Measurements from ENCODE around the gene TH. TPM values are rescaled to one million over a fixed set of nuclear protein-coding genes. Genes with fewer than 3 reads are reported as not detected.

TH gene
- polyA plus RNA-seq, 1 of the 3 experiments (the other 2 are of a cell fraction), result not detected

DNA sequence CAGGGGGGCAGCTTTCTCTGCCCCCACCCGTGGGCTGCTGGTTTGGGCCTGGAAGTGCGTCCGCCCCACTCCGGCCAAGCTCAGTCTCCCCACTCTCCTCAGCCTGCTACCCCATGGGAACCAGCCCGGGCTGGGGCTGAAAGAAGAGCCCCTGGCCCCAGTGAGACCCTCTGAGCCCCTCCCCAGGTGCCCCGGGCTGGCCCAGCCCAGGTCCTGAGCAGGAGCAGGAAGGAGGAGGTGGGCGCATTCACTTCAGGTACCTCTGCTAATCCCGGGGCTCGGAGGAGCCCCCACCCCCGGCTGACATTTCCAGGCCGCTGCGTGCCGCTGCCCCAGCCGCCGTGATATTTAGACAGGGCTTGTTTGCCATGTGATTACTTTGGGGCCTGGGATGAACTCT is 8.7 kb upstream of the TH start:
- H3K9me2 ChIP-seq, result no peaks in the 10 kb centered on the region
- ChIA-PET CTCF (interaction anchor here (0.7 to 1.6 kb wide), 2 partner anchors 30 to 240 kb away, joined by 3 to 6 read pairs; no protein-coding TSS in a partner anchor), POLR2A (interaction anchor here (0.6 kb wide), 1 partner anchor 232 kb away, joined by 3 read pairs; no protein-coding TSS in a partner anchor)
- H3K36me3 ChIP-seq (replicated peaks in 1 of 2; ENCODE audit: control insufficient read depth in 1 of 2, insufficient read depth in 2 of 2, low read length in 1 of 2), result no peaks in the 10 kb centered on the region
- WGBS (ENCODE audit: low lambda C conversion rate), result 73% methylated on average over 9 of the region's 15 CpGs
- H3K9me3 ChIP-seq, result no peaks in the 10 kb centered on the region
- peaks cover 0 to 18% of the 10 kb centered on the region in 2 experiments; a peak in 1 of 4 replicates for H3K4me1 ChIP-seq (ENCODE audit: control insufficient read depth in 1 of 2, insufficient read depth in 2 of 2, low read depth in 1 of 2, low read length in 1 of 2)
- no peaks in the 10 kb centered on the region for H3F3A ChIP-seq (replicated peaks; ENCODE audit: insufficient read depth)
- H3K9ac ChIP-seq, result no peak overlapping the region
- H4K20me1 ChIP-seq (ENCODE audit: insufficient read depth), result no peaks in the 10 kb centered on the region
- no peaks in the 10 kb centered on the region for H3K27me3 ChIP-seq (ENCODE audit: insufficient read depth)
- no peak overlapping the region for H2AFZ ChIP-seq (ENCODE audit: low read depth)
- no peak overlapping the region for H3K27ac ChIP-seq (ENCODE audit: low read depth in 2 of 2, low read length in 1 of 2)
- TF ChIP-seq CHD2 (IDR thresholded peaks at IDR 0.05; ENCODE audit: low read length, partially characterized antibody) (no peak), GATA2 (CRISPR knock-in tag; IDR thresholded peaks at IDR 0.05) (no peak), EP300 (IDR thresholded peaks at IDR 0.05; ENCODE audit: borderline replicate concordance in 1 of 2, low read depth in 1 of 2, low read length in 1 of 2) (no peak), EZH2phosphoT487 (IDR thresholded peaks at IDR 0.05; ENCODE audit: borderline replicate concordance, low read depth) (no peak), RXRA (IDR thresholded peaks at IDR 0.05; ENCODE audit: borderline replicate concordance, low read depth) (no peak), FOXJ3 (CRISPR knock-in tag; IDR thresholded peaks at IDR 0.05) (no peak)
- H3K4me3 ChIP-seq (ENCODE audit: low read depth in 2 of 2, low read length in 1 of 2), result no peak overlapping the region
- no peak for DNase-seq
- H3K79me2 ChIP-seq (ENCODE audit: insufficient read depth), result no peaks in the 10 kb centered on the region
- no peak overlapping the region for H3K4me2 ChIP-seq

DNA sequence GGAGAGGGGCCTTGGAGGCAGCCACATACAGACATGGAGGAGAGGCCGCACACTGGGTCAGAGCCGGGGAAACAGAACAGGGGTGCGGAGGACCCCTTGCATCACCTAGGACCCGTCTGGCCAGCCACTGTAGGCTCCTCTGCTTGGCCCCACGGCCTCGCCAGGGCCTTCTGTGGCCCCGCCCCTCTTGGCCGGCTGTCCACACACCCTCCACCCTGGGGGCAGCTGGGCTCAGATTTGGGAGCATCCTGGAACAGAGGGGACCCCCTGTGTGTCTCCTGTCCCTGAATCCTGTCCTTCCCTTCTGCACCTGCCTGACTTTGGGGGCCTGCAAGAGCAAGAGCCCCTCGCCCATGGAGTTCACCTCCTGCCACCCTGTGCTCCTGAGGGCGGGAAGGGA is 7.9 kb upstream of the TH start:
- WGBS (ENCODE audit: low lambda C conversion rate), result 79% methylated on average over 2 of the region's 10 CpGs
- H3K9me3 ChIP-seq, result no peaks in the 10 kb centered on the region
- no peaks in the 10 kb centered on the region for H3K79me2 ChIP-seq (ENCODE audit: insufficient read depth)
- no peak overlapping the region for H3K4me2 ChIP-seq
- ChIA-PET CTCF (interaction anchor here (0.6 to 1.0 kb wide), 3 partner anchors 10 to 605 kb away, joined by 3 read pairs; no protein-coding TSS in a partner anchor), POLR2A (no interaction called here)
- DNase-seq, result no peak
- H3K27ac ChIP-seq (ENCODE audit: low read depth in 2 of 2, low read length in 1 of 2), result no peak overlapping the region
- no peak overlapping the region for H2AFZ ChIP-seq (ENCODE audit: low read depth)
- no peaks in the 10 kb centered on the region for H3K36me3 ChIP-seq (replicated peaks in 1 of 2; ENCODE audit: control insufficient read depth in 1 of 2, insufficient read depth in 2 of 2, low read length in 1 of 2)
- TF ChIP-seq JUND (IDR thresholded peaks at IDR 0.05) (no peak), POLR2AphosphoS5 (IDR thresholded peaks at IDR 0.05; ENCODE audit: low read depth, low read length) (no peak), RFX5 (IDR thresholded peaks at IDR 0.05; ENCODE audit: low read length) (no peak), GABPA (IDR thresholded peaks at IDR 0.05; ENCODE audit: low read depth) (no peak), SMC3 (IDR thresholded peaks at IDR 0.05; ENCODE audit: low read depth, low read length) (no peak), GATA2 (CRISPR knock-in tag; IDR thresholded peaks at IDR 0.05) (no peak), YY1 (IDR thresholded peaks at IDR 0.05; ENCODE audit: low read depth) (no peak)
- TF ChIP-seq, protein P1, sequence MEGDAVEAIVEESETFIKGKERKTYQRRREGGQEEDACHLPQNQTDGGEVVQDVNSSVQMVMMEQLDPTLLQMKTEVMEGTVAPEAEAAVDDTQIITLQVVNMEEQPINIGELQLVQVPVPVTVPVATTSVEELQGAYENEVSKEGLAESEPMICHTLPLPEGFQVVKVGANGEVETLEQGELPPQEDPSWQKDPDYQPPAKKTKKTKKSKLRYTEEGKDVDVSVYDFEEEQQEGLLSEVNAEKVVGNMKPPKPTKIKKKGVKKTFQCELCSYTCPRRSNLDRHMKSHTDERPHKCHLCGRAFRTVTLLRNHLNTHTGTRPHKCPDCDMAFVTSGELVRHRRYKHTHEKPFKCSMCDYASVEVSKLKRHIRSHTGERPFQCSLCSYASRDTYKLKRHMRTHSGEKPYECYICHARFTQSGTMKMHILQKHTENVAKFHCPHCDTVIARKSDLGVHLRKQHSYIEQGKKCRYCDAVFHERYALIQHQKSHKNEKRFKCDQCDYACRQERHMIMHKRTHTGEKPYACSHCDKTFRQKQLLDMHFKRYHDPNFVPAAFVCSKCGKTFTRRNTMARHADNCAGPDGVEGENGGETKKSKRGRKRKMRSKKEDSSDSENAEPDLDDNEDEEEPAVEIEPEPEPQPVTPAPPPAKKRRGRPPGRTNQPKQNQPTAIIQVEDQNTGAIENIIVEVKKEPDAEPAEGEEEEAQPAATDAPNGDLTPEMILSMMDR (IDR thresholded peaks at IDR 0.05), result no peak
- H3K27me3 ChIP-seq (ENCODE audit: insufficient read depth), result no peaks in the 10 kb centered on the region
- no peak overlapping the region for H3K9ac ChIP-seq
- H3F3A ChIP-seq (replicated peaks; ENCODE audit: insufficient read depth), result no peaks in the 10 kb centered on the region
- no peaks in the 10 kb centered on the region for H3K9me2 ChIP-seq
- H3K4me3 ChIP-seq (ENCODE audit: low read depth in 2 of 2, low read length in 1 of 2), result no peak overlapping the region
- H4K20me1 ChIP-seq (ENCODE audit: insufficient read depth), result no peaks in the 10 kb centered on the region
- H3K4me1 ChIP-seq (ENCODE audit: control insufficient read depth in 1 of 2, insufficient read depth in 2 of 2, low read depth in 1 of 2, low read length in 1 of 2), result peaks cover 0 to 14% of the 10 kb centered on the region in 2 experiments; a peak in 1 of 4 replicates
